Mesenchymal stem cell (in vitro differentiated cells and primary cell): ENCODE measurements around the gene TBC1D3B.
A peak's percentile ranks its signal among the peaks of the same experiment; 100 is the strongest.
"Not testable (repeated sequence)": the region's sequence is repeated elsewhere in the genome, so short reads cannot be mapped to it uniquely, and the experiment has no call there.

Source experiments
- DNase-seq: peaks from one replicate; pipeline ENCODE4 v3.0.0-alpha.2; 2013
- H2AFZ ChIP-seq: one replicate; pipeline ENCODE4 v1.6.1; 2013; ENCODE audit warnings: low read depth, mild to moderate bottlenecking, control low read depth, inconsistent platforms, low read length, moderate library complexity
- H2AK5ac ChIP-seq: 2 replicates; pipeline ENCODE4 v1.6.1; 2013; ENCODE audit warnings: low read length, moderate library complexity, mild to moderate bottlenecking, inconsistent platforms; ENCODE audit not compliant: severe bottlenecking
- H2BK120ac ChIP-seq: one replicate; pipeline ENCODE4 v1.6.1; 2013; ENCODE audit warnings: low read depth, mild to moderate bottlenecking, inconsistent platforms, low read length, moderate library complexity
- H2BK12ac ChIP-seq, 2 experiments: one replicate each; pipeline ENCODE4 v1.6.1; 2013; ENCODE audit warnings: inconsistent platforms in 2 of 2, low read length in 2 of 2, mild to moderate bottlenecking in 2 of 2, moderate library complexity in 2 of 2, control low read depth in 1 of 2
- H2BK15ac ChIP-seq: one replicate; pipeline ENCODE4 v1.6.1; 2013; ENCODE audit warnings: mild to moderate bottlenecking, low read depth, inconsistent platforms; ENCODE audit not compliant: poor library complexity, severe bottlenecking
- H2BK5ac ChIP-seq: 2 replicates; pipeline ENCODE4 v1.6.1; 2013; ENCODE audit warnings: low read depth, mild to moderate bottlenecking, low read length, control low read depth, inconsistent platforms; ENCODE audit not compliant: poor library complexity, severe bottlenecking
- H3K14ac ChIP-seq, 2 experiments: one replicate each; pipeline ENCODE4 v1.6.1; 2013; ENCODE audit warnings: inconsistent platforms in 2 of 2, low read length in 2 of 2, control low read depth in 1 of 2, mild to moderate bottlenecking in 1 of 2, moderate library complexity in 1 of 2
- H3K18ac ChIP-seq, 2 experiments: one replicate each; pipeline ENCODE4 v1.6.1; 2013; ENCODE audit warnings: inconsistent platforms in 2 of 2, low read length in 2 of 2, control low read depth in 1 of 2, low read depth in 1 of 2, mild to moderate bottlenecking in 1 of 2
- H3K23ac ChIP-seq, 2 experiments: one replicate each; pipeline ENCODE4 v1.6.1; 2013; ENCODE audit warnings: inconsistent platforms in 2 of 2, low read length in 2 of 2, mild to moderate bottlenecking in 2 of 2, moderate library complexity in 2 of 2, control low read depth in 1 of 2
- H3K27ac ChIP-seq: 2 replicates; pipeline ENCODE4 v1.5.1; 2013; ENCODE audit warnings: mild to moderate bottlenecking, moderate library complexity, low read length, control low read depth, inconsistent platforms; ENCODE audit not compliant: poor library complexity, severe bottlenecking
- H3K27me3 ChIP-seq, 2 experiments: 2 replicates each; pipeline versions ENCODE4 v1.6.1 to v1.7.0; 2013; ENCODE audit warnings: low read length in 2 of 2, mild to moderate bottlenecking in 2 of 2, moderate library complexity in 2 of 2, control low read depth in 1 of 2, inconsistent platforms in 1 of 2; ENCODE audit not compliant: control insufficient read depth in 1 of 2, insufficient read depth in 1 of 2
- H3K36me3 ChIP-seq, 2 experiments: 2 replicates each; pipeline versions ENCODE4 v1.6.1 to v1.7.0; 2013; ENCODE audit warnings: low read length in 2 of 2, control low read depth in 1 of 2, inconsistent platforms in 1 of 2, low read depth in 1 of 2, mild to moderate bottlenecking in 1 of 2; ENCODE audit not compliant: insufficient read depth in 2 of 2, control insufficient read depth in 1 of 2
- H3K4ac ChIP-seq, 2 experiments: one replicate each; pipeline ENCODE4 v1.6.1; 2013; ENCODE audit warnings: inconsistent platforms in 2 of 2, low read length in 2 of 2, mild to moderate bottlenecking in 2 of 2, moderate library complexity in 2 of 2, control low read depth in 1 of 2, low read depth in 1 of 2
- H3K4me1 ChIP-seq: 2 replicates; pipeline ENCODE4 v1.6.1; 2013; ENCODE audit warnings: low read depth, low read length, control low read depth; ENCODE audit not compliant: control insufficient read depth, insufficient read depth
- H3K4me2 ChIP-seq: 2 replicates; pipeline ENCODE4 v1.6.1; 2013; ENCODE audit warnings: low read length, mild to moderate bottlenecking, inconsistent platforms; ENCODE audit not compliant: poor library complexity, severe bottlenecking
- H3K4me3 ChIP-seq, 2 experiments: 2 replicates each; pipeline versions ENCODE4 v1.5.1 to v1.7.0; 2013; ENCODE audit warnings: low read length in 2 of 2, mild to moderate bottlenecking in 2 of 2, control low read depth in 1 of 2, low read depth in 1 of 2; ENCODE audit not compliant: insufficient read depth in 1 of 2
- H3K79me1 ChIP-seq: replicated peaks from 2 replicates; pipeline ENCODE4 v1.6.1; 2013; ENCODE audit warnings: mild to moderate bottlenecking, control low read depth, low read length, inconsistent platforms; ENCODE audit not compliant: poor library complexity, severe bottlenecking
- H3K9ac ChIP-seq: 2 replicates; pipeline ENCODE4 v1.7.0; 2013; ENCODE audit warnings: mild to moderate bottlenecking, low read length, moderate library complexity
- H3K9me3 ChIP-seq: 2 replicates; pipeline ENCODE4 v1.7.0; 2013; ENCODE audit warnings: mild to moderate bottlenecking, low read length; ENCODE audit not compliant: control insufficient read depth
- H4K8ac ChIP-seq: one replicate; pipeline ENCODE4 v1.6.1; 2013; ENCODE audit warnings: inconsistent platforms, mild to moderate bottlenecking, low read length, moderate library complexity
- H4K91ac ChIP-seq: one replicate; pipeline ENCODE4 v1.6.1; 2013; ENCODE audit warnings: mild to moderate bottlenecking, low read length, inconsistent platforms
- WGBS: methylation state at CpG from one replicate; pipeline ENCODE4 v1.1.7; 2013; ENCODE audit warnings: mixed read lengths; 5-methylcytosine and 5-hydroxymethylcytosine counted together

Gene TBC1D3B

DNA sequence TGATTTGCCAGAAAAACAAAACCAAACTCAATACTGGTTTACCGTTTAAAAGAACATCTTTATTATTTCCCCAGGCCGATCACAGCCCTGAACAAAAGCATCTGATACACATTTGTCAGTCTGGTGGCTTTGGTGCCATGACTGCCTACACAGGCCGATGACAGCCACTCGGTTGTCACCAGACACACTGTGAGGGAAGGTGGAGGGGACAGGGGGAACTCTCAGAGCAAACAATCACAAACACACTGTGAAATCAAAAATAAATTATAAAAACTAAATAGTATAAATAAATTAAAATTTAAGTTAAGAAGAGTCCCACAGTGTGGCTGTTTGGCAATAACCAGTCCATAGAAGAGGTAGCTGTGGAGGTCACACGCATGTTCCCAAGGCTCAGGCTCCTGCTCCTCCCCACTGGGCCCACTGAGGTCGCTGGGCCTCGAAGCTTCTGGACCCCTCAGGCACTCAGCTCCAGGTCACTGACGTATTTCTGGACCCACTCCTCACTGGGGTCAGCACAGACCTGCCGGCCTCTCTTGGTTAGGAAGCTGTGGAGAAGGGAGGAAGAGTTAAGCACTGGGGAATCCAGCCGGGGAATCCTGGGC is 18.5 kb upstream of the TBC1D3B start:
- H3K4me3 ChIP-seq, H2AFZ ChIP-seq, H3K4me1 ChIP-seq, H3K23ac ChIP-seq, H2BK5ac ChIP-seq, H2AK5ac ChIP-seq, H3K9me3 ChIP-seq, H3K4me2 ChIP-seq, H4K91ac ChIP-seq, DNase-seq, H3K79me1 ChIP-seq, H3K36me3 ChIP-seq, H2BK120ac ChIP-seq, H3K14ac ChIP-seq, H3K9ac ChIP-seq, H3K27ac ChIP-seq: not testable (repeated sequence)
- Histone ChIP-seq H3K27me3 (peaks cover 0 to 20% of the 10 kb centered on the region in 2 experiments), H3K4ac (peak overlapping the region in 1 of 2 experiments; percentile 10), H4K8ac (peak overlapping the region; percentile 8), H2BK15ac (peak overlapping the region; percentile 82), H3K18ac (peak overlapping the region in 1 of 2 experiments; percentile 4), H2BK12ac (peak overlapping the region; percentile 4 to 23)
- WGBS, result 87% methylated on average over 10 of the region's 10 CpGs

DNA sequence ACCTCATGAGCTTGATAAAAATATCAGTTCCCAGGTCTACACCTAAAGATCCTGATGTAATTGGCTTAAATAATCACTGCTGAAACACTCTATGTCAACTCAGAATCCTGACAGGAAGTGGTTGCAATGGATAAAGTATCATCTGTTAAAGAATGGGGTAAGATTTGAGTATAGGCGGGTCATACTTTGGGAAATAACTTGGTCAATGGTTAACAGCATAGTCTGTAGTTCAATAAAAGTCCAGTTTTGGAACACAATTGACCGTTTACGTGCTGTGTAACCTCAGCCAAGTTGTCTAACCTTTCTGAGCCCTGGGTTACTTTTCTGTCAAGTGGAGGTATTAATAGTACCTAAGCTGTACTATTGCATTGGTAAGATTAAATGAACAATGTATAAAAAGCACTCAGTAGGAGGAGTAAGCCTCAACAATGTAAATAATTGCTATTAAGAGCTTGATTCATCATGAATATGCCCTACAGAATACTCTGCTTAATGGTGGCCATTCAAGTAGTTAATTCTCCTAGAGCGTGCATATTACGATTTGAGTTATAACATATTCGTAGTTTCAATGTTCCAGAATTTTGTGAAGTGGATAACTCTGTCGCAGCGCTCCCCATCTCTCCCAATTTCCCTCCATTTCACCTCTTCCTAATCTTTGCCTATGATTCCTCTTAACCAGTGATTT is 17.9 kb upstream of the TBC1D3B start:
- H2BK12ac ChIP-seq, H3K14ac ChIP-seq, H3K9ac ChIP-seq, H2BK15ac ChIP-seq, H3K9me3 ChIP-seq, H3K4ac ChIP-seq, H3K79me1 ChIP-seq, H3K4me3 ChIP-seq, H4K8ac ChIP-seq, H2BK5ac ChIP-seq, H3K36me3 ChIP-seq, H2AFZ ChIP-seq, H3K27ac ChIP-seq, H3K4me2 ChIP-seq, H3K4me1 ChIP-seq, H4K91ac ChIP-seq, H2BK120ac ChIP-seq, H2AK5ac ChIP-seq, H3K23ac ChIP-seq, DNase-seq, H3K18ac ChIP-seq: not testable (repeated sequence)
- peaks cover 0 to 20% of the 10 kb centered on the region in 2 experiments for H3K27me3 ChIP-seq
- 95% methylated on average over 5 of the region's 8 CpGs for WGBS

DNA sequence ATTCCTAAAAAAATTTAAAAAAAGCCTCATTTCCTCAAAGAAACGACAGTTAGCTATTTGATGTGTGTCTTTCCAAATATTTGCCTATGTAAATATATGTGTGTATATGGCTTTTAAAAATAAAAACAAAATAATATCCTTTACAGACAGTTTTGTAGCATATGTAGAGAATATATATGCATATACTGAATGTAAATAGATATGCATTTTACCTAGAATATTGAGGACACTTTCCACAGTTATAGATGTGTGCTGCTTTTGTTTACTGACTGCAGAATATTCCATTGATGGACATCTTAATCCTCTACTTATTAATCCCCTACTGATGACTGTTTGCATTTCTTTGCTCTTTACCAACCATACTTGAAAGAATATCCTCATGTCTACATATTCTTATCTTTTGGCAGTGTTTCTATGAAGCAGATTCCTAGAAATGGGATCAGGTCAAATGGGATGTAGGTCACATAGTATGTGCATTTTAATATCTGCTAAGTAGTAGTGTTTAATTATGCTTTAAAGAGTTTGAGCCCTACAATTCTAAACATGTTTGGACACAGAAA is 16.9 kb upstream of the TBC1D3B start:
- Histone ChIP-seq H3K79me1 (no peaks in the 10 kb centered on the region), H3K4me3 (no peak overlapping the region), H3K27me3 (peaks cover 0 to 18% of the 10 kb centered on the region in 2 experiments), H3K36me3 (no peaks in the 10 kb centered on the region), H2BK15ac (no peak overlapping the region), H3K14ac (no peak overlapping the region), H3K4me2 (no peak overlapping the region), H3K27ac (no peak overlapping the region), H3K4me1 (peaks cover 4% of the 10 kb centered on the region), H2AFZ (no peak overlapping the region), H4K91ac (no peak overlapping the region), H3K9me3 (no peaks in the 10 kb centered on the region), H3K18ac (no peak overlapping the region), H3K4ac (no peak overlapping the region), H2BK120ac (no peak overlapping the region), H2BK12ac (no peak overlapping the region), H3K23ac (no peak overlapping the region), H3K9ac (no peak overlapping the region), H2AK5ac (no peak overlapping the region), H4K8ac (no peak overlapping the region), H2BK5ac (no peak overlapping the region)
- no CpG with 5 or more reads among the region's 1 CpG for WGBS
- no peak for DNase-seq

DNA sequence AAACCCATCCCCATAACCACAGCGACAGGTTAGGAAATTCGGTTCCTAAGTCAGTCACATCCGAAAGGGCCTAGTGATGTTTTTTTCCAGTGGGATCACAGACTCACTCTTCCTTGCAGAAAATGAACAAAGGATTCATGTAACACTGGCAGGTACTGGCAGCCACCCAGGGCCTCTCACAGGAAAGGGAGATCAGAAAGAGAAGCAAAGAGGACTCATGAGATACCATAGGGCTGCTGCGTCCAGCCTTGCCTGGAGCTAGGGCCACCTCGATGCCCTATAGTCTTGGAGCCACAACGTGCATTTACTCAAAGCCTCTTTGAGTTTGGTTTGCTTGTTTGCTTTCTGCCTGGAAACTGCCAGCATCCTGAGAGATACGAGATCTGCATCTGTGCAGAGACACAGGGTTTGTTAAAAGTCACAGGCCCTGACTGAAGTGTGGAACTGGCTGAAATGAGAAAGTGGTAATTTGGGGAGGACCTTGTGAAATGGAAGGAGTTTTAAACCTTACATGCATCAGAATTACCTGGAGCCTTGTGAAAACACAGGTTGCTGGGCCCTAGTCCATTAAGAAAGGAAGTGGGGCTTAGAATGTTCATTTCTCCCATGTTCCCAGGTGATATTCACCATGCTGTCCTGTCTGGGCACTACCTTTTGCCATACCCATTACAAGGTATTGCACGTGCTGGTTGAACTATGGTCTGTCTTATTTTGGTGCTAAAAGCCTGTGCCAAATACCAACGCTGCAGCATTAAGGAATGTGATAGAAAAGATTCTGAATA is 14.3 kb upstream of the TBC1D3B start:
- peaks cover 0 to 12% of the 10 kb centered on the region in 2 experiments for H3K27me3 ChIP-seq
- not testable (repeated sequence) for H3K27ac ChIP-seq, DNase-seq, H3K23ac ChIP-seq, H3K36me3 ChIP-seq, H4K91ac ChIP-seq, H2BK15ac ChIP-seq, H3K4me3 ChIP-seq, H3K79me1 ChIP-seq, H3K4me2 ChIP-seq, H2BK120ac ChIP-seq, H3K9me3 ChIP-seq, H3K14ac ChIP-seq, H2BK5ac ChIP-seq, H3K4me1 ChIP-seq, H4K8ac ChIP-seq, H3K4ac ChIP-seq, H2BK12ac ChIP-seq, H3K9ac ChIP-seq, H2AK5ac ChIP-seq, H3K18ac ChIP-seq, H2AFZ ChIP-seq
- 87% methylated on average over 9 of the region's 9 CpGs for WGBS
